BLaER1 treated with 17β-estradiol and CSF1 and Interleukin-3, amounts not matched to agents 10 nM and 100 nM (cell line): ENCODE measurements around the gene EFHD1.
"Not testable (repeated sequence)": the region's sequence is repeated elsewhere in the genome, so short reads cannot be mapped to it uniquely, and the experiment has no call there.

Experiments
- H3K27ac ChIP-seq, 11 experiments: shearing (Covaris generic); formaldehyde crosslinking; 2 replicates each; pipeline ENCODE4 v1.8.1; 2022
- H3K27me3 ChIP-seq, 11 experiments: shearing (Covaris generic); formaldehyde crosslinking; 2 replicates each; pipeline ENCODE4 v1.8.1; 2022
- H3K36me3 ChIP-seq, 11 experiments: shearing (Covaris generic); formaldehyde crosslinking; 2 replicates each; pipeline ENCODE4 v1.8.1; 2022
- H3K4me1 ChIP-seq, 10 experiments: shearing (Covaris generic); formaldehyde crosslinking; 2 replicates each; pipeline ENCODE4 v1.8.1; 2022
- H3K4me2 ChIP-seq, 11 experiments: shearing (Covaris generic); formaldehyde crosslinking; 2 replicates each; pipeline ENCODE4 v1.8.1; 2022
- H3K4me3 ChIP-seq, 10 experiments: shearing (Covaris generic); formaldehyde crosslinking; 2 replicates each; pipeline ENCODE4 v1.8.1; 2022
- H3K9ac ChIP-seq, 11 experiments: shearing (Covaris generic); formaldehyde crosslinking; 2 replicates each; pipeline ENCODE4 v1.8.1; 2022
- H3K9me3 ChIP-seq, 11 experiments: shearing (Covaris generic); formaldehyde crosslinking; replicated peaks in 1 of 11; 2 replicates each; pipeline ENCODE4 v1.8.1; 2022
- H4K20me1 ChIP-seq, 11 experiments: shearing (Covaris generic); formaldehyde crosslinking; 2 replicates each; pipeline ENCODE4 v1.8.1; 2022
- Cebpa-rat ChIP-seq, 11 experiments: shearing (Covaris generic); IDR thresholded peaks; 2 replicates each; pipeline ENCODE4 v1.8.1; 2022

EFHD1 gene

DNA sequence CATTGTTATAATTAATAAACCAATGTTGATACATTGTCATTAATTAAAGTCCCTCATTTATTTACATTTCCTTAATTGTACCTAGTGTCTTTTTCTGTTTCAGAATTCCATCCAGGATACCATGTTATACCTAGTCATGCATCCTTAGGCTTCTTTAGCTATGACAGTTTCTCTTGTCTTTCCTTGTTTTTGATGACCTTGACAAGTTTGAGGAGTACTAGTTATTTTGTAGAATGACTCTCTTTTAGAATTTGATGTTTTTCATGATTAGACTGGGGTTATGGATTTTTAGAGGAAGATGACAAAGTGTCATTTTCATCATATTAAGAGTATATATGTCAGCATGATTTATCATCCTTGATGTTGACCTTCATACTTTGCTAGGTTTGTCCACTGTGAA, 80.1 kb downstream of the EFHD1 start:
- H3K4me1 ChIP-seq: no peaks in the 10 kb centered on the region
- H3K36me3 ChIP-seq: peaks cover 77 to 99% (median 85%) of the 10 kb centered on the region in 11 experiments
- no peak overlapping the region for H3K4me2 ChIP-seq
- H3K9ac ChIP-seq: no peak overlapping the region
- no peak for TF ChIP-seq Cebpa-rat (IDR thresholded peaks at IDR 0.05)
- H4K20me1 ChIP-seq: peaks cover 24 to 93% (median 64%) of the 10 kb centered on the region in 11 experiments; a peak in 19 of 22 replicates
- H3K4me3 ChIP-seq: no peak overlapping the region
- peaks cover 0 to 35% (median 28%) of the 10 kb centered on the region in 11 experiments; a peak in 21 of 22 replicates for H3K9me3 ChIP-seq
- H3K27me3 ChIP-seq: no peaks in the 10 kb centered on the region
- H3K27ac ChIP-seq: no peak overlapping the region

DNA sequence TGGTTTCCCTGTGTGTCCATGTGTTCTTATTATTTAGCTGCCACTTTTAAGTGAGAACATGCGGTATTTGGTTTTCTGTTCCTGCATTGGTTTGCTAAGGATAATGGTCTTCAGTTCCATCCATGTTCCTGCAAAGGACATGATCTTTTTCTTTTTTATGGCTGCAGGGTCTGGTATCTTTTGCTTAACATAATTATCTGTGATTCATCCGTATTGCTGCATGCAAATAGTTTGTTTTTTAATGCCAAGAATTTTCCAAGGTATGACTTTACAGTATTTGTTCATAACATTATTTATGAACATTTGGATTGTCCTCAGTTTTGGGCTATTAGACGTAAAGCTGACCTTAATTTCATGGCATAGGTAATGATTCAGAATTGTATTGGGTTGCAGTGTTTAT, 81.6 kb downstream of the EFHD1 start:
- peaks cover 78 to 99% (median 85%) of the 10 kb centered on the region in 11 experiments for H3K36me3 ChIP-seq
- H3K9me3 ChIP-seq: peaks cover 0 to 40% (median 31%) of the 10 kb centered on the region in 11 experiments; a peak in 21 of 22 replicates
- no peaks in the 10 kb centered on the region for H3K27me3 ChIP-seq
- no peak overlapping the region for H3K4me3 ChIP-seq
- peaks cover 29 to 95% (median 67%) of the 10 kb centered on the region in 11 experiments; a peak in 19 of 22 replicates for H4K20me1 ChIP-seq
- no peak overlapping the region for H3K4me2 ChIP-seq
- no peak for TF ChIP-seq Cebpa-rat (IDR thresholded peaks at IDR 0.05)
- no peak overlapping the region for H3K27ac ChIP-seq
- no peaks in the 10 kb centered on the region for H3K4me1 ChIP-seq
- H3K9ac ChIP-seq: no peak overlapping the region

DNA sequence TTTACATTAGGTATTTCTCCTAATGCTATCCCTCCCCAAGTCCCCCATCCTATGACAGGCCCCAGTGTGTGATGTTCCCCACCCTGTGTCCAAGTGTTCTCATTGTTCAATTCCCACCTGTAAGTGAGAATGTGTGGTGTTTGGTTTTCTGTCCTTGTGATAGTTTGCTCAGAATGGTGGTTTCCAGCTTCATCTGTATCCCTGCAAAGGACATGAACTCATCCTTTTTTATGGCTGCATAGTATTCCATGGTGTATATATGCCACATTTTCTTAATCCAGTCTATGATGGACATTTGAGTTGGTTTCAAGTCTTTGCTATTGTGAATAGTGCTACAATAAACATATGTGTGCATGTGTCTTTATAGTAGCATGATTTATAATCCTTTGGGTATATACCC, 86.7 kb downstream of the EFHD1 start:
- H3K36me3 ChIP-seq: peaks cover 81 to 99% (median 86%) of the 10 kb centered on the region in 11 experiments

DNA sequence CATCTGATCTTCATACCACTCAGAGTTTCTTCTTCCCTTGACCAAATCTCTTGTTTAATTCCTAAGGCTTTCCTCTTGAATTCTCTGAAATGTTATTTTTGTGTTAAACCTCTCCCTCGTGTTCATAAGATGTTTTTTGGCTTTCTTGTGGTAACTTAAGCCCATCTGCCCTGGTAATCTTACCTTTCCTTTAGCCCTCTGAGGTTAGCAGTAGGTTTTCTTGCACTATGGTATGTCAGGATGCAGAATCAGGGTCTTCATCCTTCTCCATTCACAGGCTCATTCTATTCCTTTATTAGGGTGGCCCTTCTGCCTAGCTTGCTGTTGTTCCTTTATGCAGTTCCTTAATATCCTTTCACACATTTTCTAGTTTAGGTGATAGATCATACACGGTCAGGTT, 87.9 kb downstream of the EFHD1 start:
- H3K4me1 ChIP-seq: peaks cover 0 to 18% (median 11%) of the 10 kb centered on the region in 10 experiments; a peak in 10 of 20 replicates
- H3K36me3 ChIP-seq: peaks cover 89 to 100% (median 94%) of the 10 kb centered on the region in 11 experiments
- H3K27ac ChIP-seq: no peak overlapping the region
- no peak overlapping the region for H3K4me3 ChIP-seq
- peaks cover 0 to 21% (median 10%) of the 10 kb centered on the region in 11 experiments; a peak in 9 of 22 replicates for H3K9me3 ChIP-seq
- peak overlapping the region in 3 of 11 experiments; percentile 0 to 43 (median 13); a peak in 2 of 22 replicates for H3K4me2 ChIP-seq
- H4K20me1 ChIP-seq: peaks cover 48 to 97% (median 82%) of the 10 kb centered on the region in 11 experiments; a peak in 21 of 22 replicates
- no peak for TF ChIP-seq Cebpa-rat (IDR thresholded peaks at IDR 0.05)
- H3K9ac ChIP-seq: no peak overlapping the region
- no peaks in the 10 kb centered on the region for H3K27me3 ChIP-seq

More for the DNA sequence above, 86.7 kb downstream of the EFHD1 start:
- Histone ChIP-seq H4K20me1 (peaks cover 49 to 97% (median 85%) of the 10 kb centered on the region in 11 experiments; a peak in 21 of 22 replicates), H3K4me1 (peaks cover 0 to 18% (median 11%) of the 10 kb centered on the region in 10 experiments; a peak in 10 of 20 replicates), H3K9me3 (peaks cover 0 to 21% (median 10%) of the 10 kb centered on the region in 11 experiments; a peak in 9 of 22 replicates)
- H3K9ac ChIP-seq, H3K4me3 ChIP-seq, H3K27me3 ChIP-seq, H3K4me2 ChIP-seq, H3K27ac ChIP-seq: not testable (repeated sequence)

DNA sequence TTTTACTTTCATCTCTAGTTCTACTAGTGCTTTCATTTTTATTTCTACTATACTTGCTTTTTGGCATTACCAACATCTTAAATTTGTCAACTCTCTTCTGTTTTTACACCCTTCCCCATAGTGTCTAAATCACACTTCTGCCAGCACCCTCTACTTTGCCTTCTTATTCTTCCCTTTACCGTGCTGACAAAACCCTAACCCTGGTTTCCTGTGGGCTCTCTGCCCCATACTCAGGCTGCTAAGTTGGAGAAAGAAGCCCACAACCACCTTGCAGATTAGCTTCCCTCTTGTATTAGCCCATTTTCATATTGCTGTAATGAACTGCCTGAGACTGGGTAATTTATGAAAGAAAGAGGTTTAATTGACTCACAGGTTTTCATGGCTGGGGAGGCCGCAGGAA, 88.5 kb downstream of the EFHD1 start:
- Histone ChIP-seq H3K9me3 (peaks cover 0 to 19% (median 9%) of the 10 kb centered on the region in 11 experiments; a peak in 9 of 22 replicates), H3K36me3 (peaks cover 89 to 100% (median 93%) of the 10 kb centered on the region in 11 experiments), H3K4me1 (peaks cover 0 to 20% (median 11%) of the 10 kb centered on the region in 10 experiments; a peak in 10 of 20 replicates), H3K4me2 (0 out of 22 replicates have a peak overlapping the region, but pooled peaks of 1 of the 11 experiments have one; percentile 0), H4K20me1 (peaks cover 47 to 96% (median 78%) of the 10 kb centered on the region in 11 experiments; a peak in 21 of 22 replicates), H3K9ac (no peak overlapping the region), H3K4me3 (no peak overlapping the region), H3K27ac (no peak overlapping the region), H3K27me3 (no peaks in the 10 kb centered on the region)
- no peak for TF ChIP-seq Cebpa-rat (IDR thresholded peaks at IDR 0.05)

DNA sequence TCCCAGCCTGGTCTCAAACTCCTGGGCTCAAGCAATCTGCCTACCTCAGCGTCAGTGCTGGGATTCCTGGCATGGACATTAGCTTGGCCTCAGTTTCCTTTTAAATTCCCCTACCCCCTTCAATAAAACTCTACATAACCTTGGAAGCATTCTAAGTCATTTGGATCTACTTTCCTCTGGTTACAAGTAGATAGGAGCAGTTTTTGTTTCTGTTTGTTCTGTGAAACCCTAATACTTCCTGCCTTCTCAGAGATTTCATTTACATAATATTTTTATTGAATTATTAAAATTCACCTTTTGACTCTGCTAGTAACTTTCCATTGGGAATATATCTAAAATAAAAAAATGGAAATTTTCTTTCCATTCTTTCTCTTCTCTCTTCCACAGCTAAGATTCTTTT, 89.6 kb downstream of the EFHD1 start:
- Histone ChIP-seq H3K4me2 (no peak overlapping the region), H3K36me3 (peaks cover 84 to 100% (median 93%) of the 10 kb centered on the region in 11 experiments), H3K27me3 (no peaks in the 10 kb centered on the region), H3K27ac (no peak overlapping the region), H3K9me3 (peaks cover 0 to 13% (median 7%) of the 10 kb centered on the region in 11 experiments; a peak in 8 of 22 replicates), H4K20me1 (peaks cover 44 to 96% (median 83%) of the 10 kb centered on the region in 11 experiments; a peak in 21 of 22 replicates), H3K9ac (no peak overlapping the region), H3K4me3 (no peak overlapping the region), H3K4me1 (peaks cover 0 to 28% (median 11%) of the 10 kb centered on the region in 10 experiments; a peak in 10 of 20 replicates)
- TF ChIP-seq Cebpa-rat (IDR thresholded peaks at IDR 0.05): no peak

DNA sequence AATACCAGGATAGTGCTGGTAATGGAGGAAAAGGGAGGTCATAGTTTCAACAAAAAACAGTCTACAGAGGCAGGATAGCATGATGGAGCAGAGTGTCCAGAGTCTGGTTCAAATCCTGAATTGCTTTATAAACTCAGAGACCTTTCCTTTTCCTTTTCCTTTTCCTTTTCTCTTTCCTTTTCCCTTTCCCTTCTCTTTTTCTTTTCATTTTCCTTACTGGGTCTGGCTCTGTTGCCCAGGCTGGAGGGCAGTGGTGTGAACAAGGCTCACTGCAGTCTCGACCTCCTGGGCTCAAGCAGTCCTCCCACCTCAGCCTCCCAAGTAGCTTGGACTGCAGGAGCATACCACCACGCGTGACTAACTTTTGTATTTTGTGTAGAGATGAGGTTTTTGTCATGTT, 95.4 kb downstream of the EFHD1 start:
- no peak overlapping the region for H3K4me3 ChIP-seq
- no peaks in the 10 kb centered on the region for H3K27me3 ChIP-seq
- peaks cover 80 to 100% (median 92%) of the 10 kb centered on the region in 11 experiments for H3K36me3 ChIP-seq
- H3K9ac ChIP-seq: no peak overlapping the region
- TF ChIP-seq Cebpa-rat (IDR thresholded peaks at IDR 0.05): no peak
- peaks cover 0 to 10% (median 0%) of the 10 kb centered on the region in 10 experiments; a peak in 2 of 20 replicates for H3K4me1 ChIP-seq
- H4K20me1 ChIP-seq: peaks cover 24 to 97% (median 81%) of the 10 kb centered on the region in 11 experiments; a peak in 21 of 22 replicates
- H3K27ac ChIP-seq: no peak overlapping the region
- H3K9me3 ChIP-seq: no peaks in the 10 kb centered on the region
- no peak overlapping the region for H3K4me2 ChIP-seq

DNA sequence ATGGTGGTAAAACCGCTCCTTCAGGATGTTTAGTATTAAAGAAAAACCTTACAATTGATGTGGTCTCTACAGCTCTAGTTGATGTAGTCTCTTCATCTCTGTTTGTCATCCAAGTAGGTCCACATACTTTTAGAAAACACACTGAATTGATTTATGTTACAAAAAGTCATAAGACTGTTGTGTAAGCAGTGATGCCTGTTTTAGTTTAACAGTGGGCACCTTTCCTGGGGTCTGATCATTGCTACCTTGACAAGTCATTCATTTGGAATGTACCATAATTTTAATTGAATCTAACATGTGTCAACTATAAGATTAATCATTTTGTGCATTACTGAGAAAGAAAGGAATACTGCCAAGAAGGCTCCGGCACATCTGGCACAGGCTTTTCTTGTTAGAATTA, 98.1 kb downstream of the EFHD1 start:
- peaks cover 25 to 95% (median 75%) of the 10 kb centered on the region in 11 experiments; a peak in 20 of 22 replicates for H4K20me1 ChIP-seq
- no peak overlapping the region for H3K4me3 ChIP-seq
- no peak for TF ChIP-seq Cebpa-rat (IDR thresholded peaks at IDR 0.05)
- no peak overlapping the region for H3K27ac ChIP-seq
- peaks cover 0 to 10% (median 0%) of the 10 kb centered on the region in 10 experiments; a peak in 2 of 20 replicates for H3K4me1 ChIP-seq
- H3K9me3 ChIP-seq: no peaks in the 10 kb centered on the region
- H3K4me2 ChIP-seq: no peak overlapping the region
- no peak overlapping the region for H3K9ac ChIP-seq
- peaks cover 76 to 100% (median 92%) of the 10 kb centered on the region in 11 experiments for H3K36me3 ChIP-seq
- H3K27me3 ChIP-seq: no peaks in the 10 kb centered on the region
